Measurements from ENCODE around the gene TPMT.

The TPMT gene

DNA sequence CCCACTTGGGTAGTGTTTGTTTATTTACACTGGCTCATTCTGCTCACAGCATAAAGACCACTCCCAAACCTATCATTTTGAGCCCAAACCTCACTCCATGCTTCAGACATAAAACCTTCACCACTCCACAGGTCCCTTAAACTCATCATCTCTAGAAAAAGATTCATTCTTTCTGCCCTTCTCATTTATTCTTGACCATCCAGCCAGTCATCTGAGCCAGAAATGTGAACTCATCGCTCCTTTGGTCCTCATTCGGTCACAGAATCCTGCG, 12.4 kb downstream of the TPMT start:
- Histone ChIP-seq H3K79me2 (no peaks in the 10 kb centered on the region), H3K9me3 (ENCODE audit: control insufficient read depth, low read length) (no peaks in the 10 kb centered on the region), H3K4me3 (ENCODE audit: low read depth, low read length) (no peak overlapping the region), H3K4me2 (ENCODE audit: low read length) (no peak overlapping the region), H3K36me3 (ENCODE audit: control insufficient read depth, insufficient read depth, low read length) (no peaks in the 10 kb centered on the region), H3K9ac (no peak overlapping the region), H3K4me1 (no peaks in the 10 kb centered on the region), H3K27me3 (ENCODE audit: control insufficient read depth, insufficient read depth, low read length) (no peaks in the 10 kb centered on the region), H3K27ac (no peak overlapping the region), H2AFZ (no peak overlapping the region)
- TF ChIP-seq CTCF (IDR thresholded peaks at IDR 0.05), result no peak

DNA sequence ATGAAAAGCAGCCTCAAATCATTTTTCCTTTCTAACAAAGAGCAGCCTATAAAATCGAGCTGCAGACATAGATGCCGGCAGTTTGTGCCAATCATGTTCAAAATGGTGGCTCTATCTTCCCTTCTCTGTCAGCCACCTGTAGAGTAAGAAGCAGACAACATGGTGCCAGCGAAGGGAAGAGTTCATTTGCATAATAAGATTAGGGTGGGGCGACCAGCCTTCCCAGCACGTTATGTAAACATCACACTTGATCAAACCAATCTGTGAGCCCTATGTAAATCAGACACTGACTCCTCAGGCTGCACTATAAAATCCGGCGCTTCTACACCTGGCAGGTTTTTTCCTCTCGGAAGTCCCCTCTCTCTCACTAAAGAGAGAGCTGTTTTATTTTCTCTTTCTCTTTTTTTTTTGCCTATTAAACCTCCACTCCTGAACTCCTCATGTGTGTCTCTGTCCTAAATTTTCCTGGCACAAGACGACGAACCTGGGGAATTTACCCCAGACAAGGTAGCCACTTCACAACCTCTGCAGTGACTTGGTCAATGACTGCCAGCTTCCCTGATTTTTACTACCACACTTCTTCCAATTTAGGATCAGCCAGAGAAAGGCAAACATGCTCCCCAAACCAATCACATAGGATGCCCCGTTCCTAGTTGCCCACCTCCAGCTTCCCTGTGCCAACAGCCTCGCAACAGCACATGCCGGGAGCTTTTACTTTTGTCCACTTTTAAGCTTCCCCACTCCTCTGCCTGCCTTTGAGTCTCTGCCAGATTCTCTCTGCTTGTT, 12.9 kb downstream of the TPMT start:
- H3K27ac ChIP-seq, result no peak overlapping the region
- H3K9me3 ChIP-seq (ENCODE audit: control insufficient read depth, low read length), result no peaks in the 10 kb centered on the region
- H3K79me2 ChIP-seq, result no peaks in the 10 kb centered on the region
- H3K36me3 ChIP-seq (ENCODE audit: control insufficient read depth, insufficient read depth, low read length), result no peaks in the 10 kb centered on the region
- no peak overlapping the region for H2AFZ ChIP-seq
- no peak overlapping the region for H3K4me2 ChIP-seq (ENCODE audit: low read length)
- H3K9ac ChIP-seq, result no peak overlapping the region
- no peaks in the 10 kb centered on the region for H3K4me1 ChIP-seq
- TF ChIP-seq CTCF (IDR thresholded peaks at IDR 0.05), result no peak
- H3K27me3 ChIP-seq (ENCODE audit: control insufficient read depth, insufficient read depth, low read length), result no peaks in the 10 kb centered on the region
- H3K4me3 ChIP-seq (ENCODE audit: low read depth, low read length), result no peak overlapping the region

- no peak overlapping the region for H2AFZ ChIP-seq
- no peaks in the 10 kb centered on the region for H3K79me2 ChIP-seq
- H3K27me3 ChIP-seq (ENCODE audit: control insufficient read depth, insufficient read depth, low read length), result no peaks in the 10 kb centered on the region
- no peaks in the 10 kb centered on the region for H3K4me1 ChIP-seq
- H3K4me2 ChIP-seq (ENCODE audit: low read length), result no peak overlapping the region
- TF ChIP-seq CTCF (IDR thresholded peaks at IDR 0.05), result no peak
- H3K36me3 ChIP-seq (ENCODE audit: control insufficient read depth, insufficient read depth, low read length), result no peaks in the 10 kb centered on the region
- no peaks in the 10 kb centered on the region for H3K9me3 ChIP-seq (ENCODE audit: control insufficient read depth, low read length)
- H3K9ac ChIP-seq, result no peak overlapping the region
- H3K27ac ChIP-seq, result no peak overlapping the region
- H3K4me3 ChIP-seq (ENCODE audit: low read depth, low read length), result no peak overlapping the region
Measured at GRCh38 chr6:18139935-18140621, 14.8 kb downstream of the TPMT start.

GRCh38 chr6:18138906-18139305, 16.0 kb downstream of the TPMT start:
- no peaks in the 10 kb centered on the region for H3K36me3 ChIP-seq (ENCODE audit: control insufficient read depth, insufficient read depth, low read length)
- no peak for TF ChIP-seq CTCF (IDR thresholded peaks at IDR 0.05)
- no peak overlapping the region for H3K9ac ChIP-seq
- no peak overlapping the region for H3K27ac ChIP-seq
- H3K4me3 ChIP-seq (ENCODE audit: low read depth, low read length), result no peak overlapping the region
- H3K9me3 ChIP-seq (ENCODE audit: control insufficient read depth, low read length), result no peaks in the 10 kb centered on the region
- no peaks in the 10 kb centered on the region for H3K27me3 ChIP-seq (ENCODE audit: control insufficient read depth, insufficient read depth, low read length)
- H3K4me2 ChIP-seq (ENCODE audit: low read length), result no peak overlapping the region
- H2AFZ ChIP-seq, result no peak overlapping the region
- no peaks in the 10 kb centered on the region for H3K4me1 ChIP-seq
- H3K79me2 ChIP-seq, result no peaks in the 10 kb centered on the region

GRCh38 chr6:18136260-18136659, 18.6 kb downstream of the TPMT start:
- no peaks in the 10 kb centered on the region for H3K79me2 ChIP-seq
- no peaks in the 10 kb centered on the region for H3K36me3 ChIP-seq (ENCODE audit: control insufficient read depth, insufficient read depth, low read length)
- H3K4me3 ChIP-seq (ENCODE audit: low read depth, low read length), result no peak overlapping the region
- no peaks in the 10 kb centered on the region for H3K9me3 ChIP-seq (ENCODE audit: control insufficient read depth, low read length)
- no peak overlapping the region for H3K9ac ChIP-seq
- no peaks in the 10 kb centered on the region for H3K4me1 ChIP-seq
- TF ChIP-seq CTCF (IDR thresholded peaks at IDR 0.05), result no peak
- no peaks in the 10 kb centered on the region for H3K27me3 ChIP-seq (ENCODE audit: control insufficient read depth, insufficient read depth, low read length)
- H2AFZ ChIP-seq, result no peak overlapping the region
- no peak overlapping the region for H3K4me2 ChIP-seq (ENCODE audit: low read length)
- H3K27ac ChIP-seq, result no peak overlapping the region
